ENCODE data around the gene CNST. TPM values are rescaled to one million over a fixed set of nuclear protein-coding genes. Genes with fewer than 3 reads are reported as not detected.
A peak's percentile ranks its signal among the peaks of the same experiment; 100 is the strongest.

CNST gene
- total and polyA plus RNA-seq, 2 of the 13 experiments (the other 11 are each of a cell fraction or from before 2014, with no cell fraction given), result 6.3 to 12.4 TPM

DNA sequence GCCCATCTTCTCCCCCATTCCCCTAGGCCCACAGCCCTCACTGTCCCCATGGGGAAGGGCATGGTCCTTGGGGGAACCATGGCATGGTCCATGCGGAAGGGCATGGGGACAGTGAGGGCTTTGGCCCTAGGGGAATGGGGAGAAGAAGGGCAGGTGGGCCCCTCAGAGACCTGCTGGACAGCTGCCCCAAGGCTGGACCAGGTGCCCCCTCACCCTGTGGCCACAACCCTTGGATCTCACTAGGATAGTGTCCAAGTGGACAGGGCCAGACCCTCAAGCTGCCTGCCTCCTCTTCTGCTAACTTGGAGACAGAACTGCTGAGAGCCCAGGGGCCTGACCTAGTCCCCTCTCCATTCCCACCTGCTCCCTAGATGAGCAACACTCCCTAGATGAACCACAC, 46.7 kb upstream of the CNST start (continued):
- TF ChIP-seq, protein P1, sequence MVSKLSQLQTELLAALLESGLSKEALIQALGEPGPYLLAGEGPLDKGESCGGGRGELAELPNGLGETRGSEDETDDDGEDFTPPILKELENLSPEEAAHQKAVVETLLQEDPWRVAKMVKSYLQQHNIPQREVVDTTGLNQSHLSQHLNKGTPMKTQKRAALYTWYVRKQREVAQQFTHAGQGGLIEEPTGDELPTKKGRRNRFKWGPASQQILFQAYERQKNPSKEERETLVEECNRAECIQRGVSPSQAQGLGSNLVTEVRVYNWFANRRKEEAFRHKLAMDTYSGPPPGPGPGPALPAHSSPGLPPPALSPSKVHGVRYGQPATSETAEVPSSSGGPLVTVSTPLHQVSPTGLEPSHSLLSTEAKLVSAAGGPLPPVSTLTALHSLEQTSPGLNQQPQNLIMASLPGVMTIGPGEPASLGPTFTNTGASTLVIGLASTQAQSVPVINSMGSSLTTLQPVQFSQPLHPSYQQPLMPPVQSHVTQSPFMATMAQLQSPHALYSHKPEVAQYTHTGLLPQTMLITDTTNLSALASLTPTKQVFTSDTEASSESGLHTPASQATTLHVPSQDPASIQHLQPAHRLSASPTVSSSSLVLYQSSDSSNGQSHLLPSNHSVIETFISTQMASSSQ (IDR thresholded peaks at IDR 0.05; ENCODE audit: low read depth), result no peak
- TF ChIP-seq, protein P1 (CRISPR knock-in tag; IDR thresholded peaks at IDR 0.05; ENCODE audit: borderline replicate concordance), result no peak

DNA sequence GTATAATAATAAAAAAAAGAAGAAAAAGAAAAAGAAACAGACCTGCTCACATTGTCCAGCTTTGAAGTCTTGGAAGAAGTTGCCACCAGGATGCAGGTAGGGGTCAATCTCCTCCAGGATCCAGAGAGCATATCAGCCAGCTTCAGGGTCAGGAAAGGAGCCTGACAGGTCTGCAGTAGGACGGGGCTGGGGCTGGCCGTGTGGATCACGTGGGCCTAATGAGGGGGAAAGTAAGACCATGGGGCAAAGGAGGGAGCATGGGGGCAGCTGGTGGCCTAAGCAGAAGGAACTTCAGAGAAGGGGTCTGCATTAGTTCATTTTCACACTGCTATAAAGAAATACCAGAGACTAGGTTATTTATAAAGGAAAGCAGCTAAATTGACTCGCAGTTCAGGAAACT, 39.9 kb upstream of the CNST start:
- H4K20me1 ChIP-seq (ENCODE audit: insufficient read depth, low read length), result no peaks in the 10 kb centered on the region
- H3K36me3 ChIP-seq (replicated peaks in 1 of 2; ENCODE audit: control insufficient read depth in 1 of 2, insufficient read depth in 2 of 2, low read length in 2 of 2), result no peaks in the 10 kb centered on the region
- no peak for DNase-seq (ENCODE audit: low spot score)
- no peak for FAIRE-seq
- H3K9ac ChIP-seq (ENCODE audit: insufficient read depth, low read depth, low read length), result no peak overlapping the region
- H3K79me2 ChIP-seq (ENCODE audit: insufficient read depth, low read length), result no peaks in the 10 kb centered on the region
- H3K27me3 ChIP-seq (ENCODE audit: control insufficient read depth in 1 of 2, insufficient read depth in 2 of 2, low read length in 2 of 2), result peaks cover 3 to 4% of the 10 kb centered on the region in 2 experiments; a peak in 2 of 5 replicates
- no peak overlapping the region for H2AFZ ChIP-seq (ENCODE audit: low read length)
- whole genome bisulfite sequencing (ENCODE audit: low lambda C conversion rate), result 35% methylated on average over 4 of the region's 4 CpGs
- ChIA-PET POLR2A (interaction anchor here (2.3 kb wide), 1 partner anchor 14 kb away, joined by 5 read pairs; no protein-coding TSS in a partner anchor), CTCF (ENCODE audit: low intra/inter-chr PET ratio, low total read pairs) (no interaction called here)
- H3K4me1 ChIP-seq (ENCODE audit: insufficient read depth, low read length), result peaks cover 30% of the 10 kb centered on the region
- no peak overlapping the region for H3K27ac ChIP-seq (ENCODE audit: extremely low read length, insufficient read depth, low read length)
- peaks cover 11% of the 10 kb centered on the region for H3K9me3 ChIP-seq (ENCODE audit: low read length)
- BruUV-seq (replicated peaks), result no TSS peak
- intact Hi-C loops (cut with micrococcal nuclease; ENCODE audit: unreplicated experiment) (no loop called here), in situ Hi-C loops (cut with HindIII; ENCODE audit: extremely low pct_ligation_motif_present, low pct_unique_long_range_greater_than_20kb) (no loop called here)
- ATAC-seq, result no peak
- no peak overlapping the region for H3K4me3 ChIP-seq (replicated peaks in 1 of 3; ENCODE audit: insufficient read depth in 1 of 3, low read depth in 2 of 3, low read length in 3 of 3)
- H3K4me2 ChIP-seq (ENCODE audit: low read depth, low read length), result peak overlapping the region; percentile 63; the same call in 1 of the 2 replicates
- no peak for TF ChIP-seq ZMYM2 (CRISPR knock-in tag; IDR thresholded peaks at IDR 0.05)
- no peak for TF ChIP-seq GFI1 (CRISPR knock-in tag; IDR thresholded peaks at IDR 0.05; ENCODE audit: borderline replicate concordance)
- TF ChIP-seq CEBPG (CRISPR knock-in tag; IDR thresholded peaks at IDR 0.05), result no peak
- TF ChIP-seq ZNF607 (CRISPR knock-in tag; IDR thresholded peaks at IDR 0.05; ENCODE audit: borderline replicate concordance), result no peak
- TF ChIP-seq GZF1 (CRISPR knock-in tag; IDR thresholded peaks at IDR 0.05), result no peak
- TF ChIP-seq STAG1 (CRISPR knock-in tag; IDR thresholded peaks at IDR 0.05), result no peak
- TF ChIP-seq, protein P2, sequence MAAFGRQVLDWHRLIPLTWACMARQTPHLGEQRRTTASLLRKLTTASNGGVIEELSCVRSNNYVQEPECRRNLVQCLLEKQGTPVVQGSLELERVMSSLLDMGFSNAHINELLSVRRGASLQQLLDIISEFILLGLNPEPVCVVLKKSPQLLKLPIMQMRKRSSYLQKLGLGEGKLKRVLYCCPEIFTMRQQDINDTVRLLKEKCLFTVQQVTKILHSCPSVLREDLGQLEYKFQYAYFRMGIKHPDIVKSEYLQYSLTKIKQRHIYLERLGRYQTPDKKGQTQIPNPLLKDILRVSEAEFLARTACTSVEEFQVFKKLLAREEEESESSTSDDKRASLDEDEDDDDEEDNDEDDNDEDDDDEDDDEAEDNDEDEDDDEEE (CRISPR knock-in tag; IDR thresholded peaks at IDR 0.05), result no peak
- no peak for TF ChIP-seq SAFB2 (CRISPR knock-in tag; IDR thresholded peaks at IDR 0.05; ENCODE audit: borderline replicate concordance, low read depth)
- TF ChIP-seq MXI1 (IDR thresholded peaks at IDR 0.05; ENCODE audit: borderline replicate concordance, low read depth, low read length), result no peak
- no peak for TF ChIP-seq TRIM24 (CRISPR knock-in tag; IDR thresholded peaks at IDR 0.05)
- TF ChIP-seq FIP1L1 (IDR thresholded peaks at IDR 0.05; ENCODE audit: borderline replicate concordance, insufficient read depth, low read depth, low read length), result no peak
- no peak for TF ChIP-seq ETV5 (CRISPR knock-in tag; IDR thresholded peaks at IDR 0.05; ENCODE audit: borderline replicate concordance)
- no peak for TF ChIP-seq TAF1 (CRISPR knock-in tag; IDR thresholded peaks at IDR 0.05)
- no peak for TF ChIP-seq NR1H2 (CRISPR knock-in tag; IDR thresholded peaks at IDR 0.05; ENCODE audit: borderline replicate concordance, low read depth)
- TF ChIP-seq, protein P3, sequence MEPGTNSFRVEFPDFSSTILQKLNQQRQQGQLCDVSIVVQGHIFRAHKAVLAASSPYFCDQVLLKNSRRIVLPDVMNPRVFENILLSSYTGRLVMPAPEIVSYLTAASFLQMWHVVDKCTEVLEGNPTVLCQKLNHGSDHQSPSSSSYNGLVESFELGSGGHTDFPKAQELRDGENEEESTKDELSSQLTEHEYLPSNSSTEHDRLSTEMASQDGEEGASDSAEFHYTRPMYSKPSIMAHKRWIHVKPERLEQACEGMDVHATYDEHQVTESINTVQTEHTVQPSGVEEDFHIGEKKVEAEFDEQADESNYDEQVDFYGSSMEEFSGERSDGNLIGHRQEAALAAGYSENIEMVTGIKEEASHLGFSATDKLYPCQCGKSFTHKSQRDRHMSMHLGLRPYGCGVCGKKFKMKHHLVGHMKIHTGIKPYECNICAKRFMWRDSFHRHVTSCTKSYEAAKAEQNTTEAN (CRISPR knock-in tag; conservative IDR thresholded peaks at IDR 0.05), result no peak
- TF ChIP-seq GPN1 (CRISPR knock-in tag; IDR thresholded peaks at IDR 0.05; ENCODE audit: borderline replicate concordance), result no peak
- no peak for TF ChIP-seq TBL1XR1 (IDR thresholded peaks at IDR 0.05; ENCODE audit: borderline replicate concordance, low read length, partially characterized antibody)

All from HepG2 (cell line).